Neural progenitor cell (in vitro differentiated cells): ENCODE measurements around the gene RPS10. TPM values are rescaled to one million over a fixed set of nuclear protein-coding genes. Genes with fewer than 3 reads are reported as not detected.

ENCODE experiments used
- DNase-seq: peaks from one replicate; pipeline ENCODE4 v3.0.0-alpha.2; 2016; ENCODE audit warnings: low spot score
- H2AFZ ChIP-seq: fragments of 200-600 bp; sonication (generic); replicated peaks from 2 replicates; pipeline ENCODE4 v1.6.1; 2016; ENCODE audit warnings: antibody characterized with exemption
- H3F3A ChIP-seq: fragments of 200-600 bp; sonication (generic); 2 replicates; pipeline ENCODE4 v1.6.1; 2016; ENCODE audit warnings: antibody characterized with exemption, low read depth
- H3K27ac ChIP-seq: fragments of 200-600 bp; sonication (generic); 2 replicates; pipeline ENCODE4 v1.5.1; 2016; ENCODE audit warnings: mild to moderate bottlenecking
- H3K27me3 ChIP-seq: fragments of 200-600 bp; sonication (generic); 2 replicates; pipeline ENCODE4 v1.6.1; 2016; ENCODE audit warnings: mild to moderate bottlenecking, moderate library complexity
- H3K36me3 ChIP-seq: fragments of 200-600 bp; sonication (generic); 2 replicates; pipeline ENCODE4 v1.5.1; 2016
- H3K4me1 ChIP-seq: fragments of 200-600 bp; sonication (generic); 2 replicates; pipeline ENCODE4 v1.6.1; 2016; ENCODE audit warnings: mixed run types
- H3K4me2 ChIP-seq: fragments of 200-600 bp; sonication (generic); 2 replicates; pipeline ENCODE4 v1.6.1; 2016
- H3K4me3 ChIP-seq: fragments of 200-600 bp; sonication (generic); 2 replicates; pipeline ENCODE4 v1.5.1; 2016
- H3K79me2 ChIP-seq: fragments of 200-600 bp; sonication (generic); 2 replicates; pipeline ENCODE4 v1.6.1; 2016; ENCODE audit warnings: low read depth
- H3K9ac ChIP-seq: fragments of 200-600 bp; sonication (generic); 2 replicates; pipeline ENCODE4 v1.6.1; 2016
- H3K9me3 ChIP-seq: fragments of 200-600 bp; sonication (generic); 2 replicates; pipeline ENCODE4 v1.5.1; 2016; ENCODE audit warnings: low read depth
- H4K20me1 ChIP-seq: fragments of 200-600 bp; sonication (generic); 2 replicates; pipeline ENCODE4 v1.6.1; 2016; ENCODE audit warnings: low read depth
- H3K27ac Mint-ChIP-seq: 3 replicates; pipeline ENCODE4 v1.8.0; 2021; ENCODE audit warnings: mixed read lengths
- H3K27me3 Mint-ChIP-seq: 2 replicates; pipeline ENCODE4 v1.8.0; 2022; ENCODE audit warnings: low read depth, mild to moderate bottlenecking, inconsistent platforms, moderate library complexity, mixed read lengths; ENCODE audit not compliant: insufficient read depth
- H3K36me3 Mint-ChIP-seq: 3 replicates; pipeline ENCODE4 v1.8.0; 2021; ENCODE audit warnings: mixed read lengths
- H3K4me1 Mint-ChIP-seq: 3 replicates; pipeline ENCODE4 v1.8.0; 2021; ENCODE audit warnings: mixed read lengths
- H3K4me3 Mint-ChIP-seq: 3 replicates; pipeline ENCODE4 v1.8.0; 2021; ENCODE audit warnings: mild to moderate bottlenecking, moderate library complexity, mixed read lengths
- H3K9me3 Mint-ChIP-seq: 3 replicates; pipeline ENCODE4 v1.8.0; 2020; ENCODE audit warnings: mixed read lengths
- EZH2 ChIP-seq: fragments of 200-600 bp; sonication (generic); IDR thresholded peaks from 2 replicates; pipeline ENCODE4 v1.6.1; 2017; ENCODE audit warnings: antibody characterized with exemption, mild to moderate bottlenecking, moderate library complexity
- EZH2phosphoT487 ChIP-seq: fragments of 200-600 bp; sonication (generic); IDR thresholded peaks from 2 replicates; pipeline ENCODE4 v1.6.1; 2017; ENCODE audit warnings: antibody characterized with exemption
- total RNA-seq: library from RNA; depleted of rRNA; stranded (reverse); fragments of >200 nt; gene quantifications from 2 replicates; pipeline ENCODE4 v1.2.3, GENCODE V29; 2015; ENCODE audit warnings: low replicate concordance
- TF ChIP-seq, protein P1 (sequence below): fragments of 200-600 bp; sonication (generic); IDR thresholded peaks from 2 replicates; pipeline ENCODE4 v1.5.1; 2017; ENCODE audit warnings: antibody characterized with exemption, mild to moderate bottlenecking

The RPS10 gene
- total RNA-seq, 1 donor from 2014 or later, result 4,003 TPM

DNA sequence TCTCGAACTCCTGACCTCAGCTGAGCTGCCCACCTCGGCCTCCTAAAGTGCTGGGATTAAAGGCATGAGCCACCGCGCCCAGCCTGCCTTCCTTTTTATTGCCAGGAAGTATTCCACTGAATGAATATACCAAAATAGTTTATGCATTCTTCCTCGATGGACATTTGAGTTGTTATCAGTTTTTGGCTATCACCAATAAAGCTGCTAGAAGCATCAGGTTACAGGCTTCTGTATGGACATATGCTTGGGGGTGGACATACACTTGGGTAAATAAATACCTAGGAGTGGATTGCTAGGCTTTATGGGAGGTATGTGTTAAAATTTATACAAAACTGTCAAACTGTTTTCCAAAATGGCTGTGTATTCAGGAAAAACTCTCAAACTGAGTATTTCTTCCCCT lies 10.0 kb upstream of the RPS10 start:
- H3K4me1 Mint-ChIP-seq, result no peaks in the 10 kb centered on the region
- Histone ChIP-seq H3K27ac (no peak overlapping the region), H3K9me3 (no peaks in the 10 kb centered on the region), H3K4me3 (no peak overlapping the region), H2AFZ (no peak overlapping the region), H3K36me3 (no peaks in the 10 kb centered on the region), H3K79me2 (no peaks in the 10 kb centered on the region), H3K27me3 (no peaks in the 10 kb centered on the region), H3F3A (no peaks in the 10 kb centered on the region), H3K9ac (no peak overlapping the region), H4K20me1 (no peaks in the 10 kb centered on the region), H3K4me2 (no peak overlapping the region), H3K4me1 (no peaks in the 10 kb centered on the region)
- peaks cover 7% of the 10 kb centered on the region for H3K9me3 Mint-ChIP-seq
- H3K27ac Mint-ChIP-seq, result no peak overlapping the region
- peaks cover 3% of the 10 kb centered on the region for H3K27me3 Mint-ChIP-seq
- TF ChIP-seq EZH2 (no peak), EZH2phosphoT487 (no peak)
- TF ChIP-seq, protein P1, sequence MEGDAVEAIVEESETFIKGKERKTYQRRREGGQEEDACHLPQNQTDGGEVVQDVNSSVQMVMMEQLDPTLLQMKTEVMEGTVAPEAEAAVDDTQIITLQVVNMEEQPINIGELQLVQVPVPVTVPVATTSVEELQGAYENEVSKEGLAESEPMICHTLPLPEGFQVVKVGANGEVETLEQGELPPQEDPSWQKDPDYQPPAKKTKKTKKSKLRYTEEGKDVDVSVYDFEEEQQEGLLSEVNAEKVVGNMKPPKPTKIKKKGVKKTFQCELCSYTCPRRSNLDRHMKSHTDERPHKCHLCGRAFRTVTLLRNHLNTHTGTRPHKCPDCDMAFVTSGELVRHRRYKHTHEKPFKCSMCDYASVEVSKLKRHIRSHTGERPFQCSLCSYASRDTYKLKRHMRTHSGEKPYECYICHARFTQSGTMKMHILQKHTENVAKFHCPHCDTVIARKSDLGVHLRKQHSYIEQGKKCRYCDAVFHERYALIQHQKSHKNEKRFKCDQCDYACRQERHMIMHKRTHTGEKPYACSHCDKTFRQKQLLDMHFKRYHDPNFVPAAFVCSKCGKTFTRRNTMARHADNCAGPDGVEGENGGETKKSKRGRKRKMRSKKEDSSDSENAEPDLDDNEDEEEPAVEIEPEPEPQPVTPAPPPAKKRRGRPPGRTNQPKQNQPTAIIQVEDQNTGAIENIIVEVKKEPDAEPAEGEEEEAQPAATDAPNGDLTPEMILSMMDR, result no peak
- H3K36me3 Mint-ChIP-seq, result no peaks in the 10 kb centered on the region
- DNase-seq, result no peak
- no peak overlapping the region for H3K4me3 Mint-ChIP-seq

- H3K4me2 ChIP-seq, result peak overlapping the region; percentile 93
- Mint-ChIP-seq H3K9me3 (peaks cover 3% of the 10 kb centered on the region), H3K27me3 (peaks cover 3% of the 10 kb centered on the region), H3K4me1 (peaks cover 21% of the 10 kb centered on the region), H3K36me3 (peaks cover 25% of the 10 kb centered on the region), H3K4me3 (peak overlapping the region; percentile 98), H3K27ac (peak overlapping the region; percentile 99)
- no peaks in the 10 kb centered on the region for H3K9me3 ChIP-seq
- DNase-seq, result no peak
- no peak overlapping the region for H2AFZ ChIP-seq
- peak overlapping the region; percentile 92 for H3K27ac ChIP-seq
- peak overlapping the region; percentile 87 for H3K4me3 ChIP-seq
- peaks cover 23% of the 10 kb centered on the region for H3K36me3 ChIP-seq
- no peaks in the 10 kb centered on the region for H3K27me3 ChIP-seq
- peaks cover 49% of the 10 kb centered on the region for H4K20me1 ChIP-seq
- peaks cover 7% of the 10 kb centered on the region for H3K4me1 ChIP-seq
- TF ChIP-seq EZH2phosphoT487, result no peak
- TF ChIP-seq EZH2, result no peak
- TF ChIP-seq, protein P1, result no peak
- H3K79me2 ChIP-seq, result peaks cover 57% of the 10 kb centered on the region
- H3K9ac ChIP-seq, result peak overlapping the region; percentile 100
- H3F3A ChIP-seq, result peaks cover 54% of the 10 kb centered on the region
Measured at GRCh38 chr6:34425132-34425497, 754 bp downstream of the RPS10 start.

- H2AFZ ChIP-seq, result no peak overlapping the region
- H3K4me1 Mint-ChIP-seq, result peaks cover 21% of the 10 kb centered on the region
- DNase-seq, result peak; percentile 64
- no peak for TF ChIP-seq EZH2
- TF ChIP-seq EZH2phosphoT487, result no peak
- TF ChIP-seq, protein P1, result no peak
- no peaks in the 10 kb centered on the region for H3K27me3 ChIP-seq
- peaks cover 56% of the 10 kb centered on the region for H4K20me1 ChIP-seq
- peak overlapping the region; percentile 92 for H3K27ac ChIP-seq
- H3K9me3 ChIP-seq, result no peaks in the 10 kb centered on the region
- peak overlapping the region; percentile 98 for H3K4me3 Mint-ChIP-seq
- peak overlapping the region; percentile 99 for H3K27ac Mint-ChIP-seq
- H3K36me3 Mint-ChIP-seq, result peaks cover 28% of the 10 kb centered on the region
- peak overlapping the region; percentile 87 for H3K4me3 ChIP-seq
- peaks cover 64% of the 10 kb centered on the region for H3K79me2 ChIP-seq
- H3K27me3 Mint-ChIP-seq, result peaks cover 3% of the 10 kb centered on the region
- peaks cover 60% of the 10 kb centered on the region for H3F3A ChIP-seq
- H3K9me3 Mint-ChIP-seq, result peaks cover 2% of the 10 kb centered on the region
- peaks cover 23% of the 10 kb centered on the region for H3K36me3 ChIP-seq
- H3K9ac ChIP-seq, result peak overlapping the region; percentile 100
- H3K4me1 ChIP-seq, result peaks cover 7% of the 10 kb centered on the region
- H3K4me2 ChIP-seq, result peak overlapping the region; percentile 93
Measured at GRCh38 chr6:34424200-34425131, 1.4 kb downstream of the RPS10 start.
